GM19463 (cell line): ENCODE measurements around the gene OR11L1.

Experiments used
- ATAC-seq: cut with Tn5 transposase; IDR thresholded peaks from one replicate; pipeline ENCODE4 v1.9.1; 2021; ENCODE audit warnings: mild to moderate bottlenecking, moderate library complexity; ENCODE audit not compliant: unreplicated experiment

OR11L1 gene

DNA sequence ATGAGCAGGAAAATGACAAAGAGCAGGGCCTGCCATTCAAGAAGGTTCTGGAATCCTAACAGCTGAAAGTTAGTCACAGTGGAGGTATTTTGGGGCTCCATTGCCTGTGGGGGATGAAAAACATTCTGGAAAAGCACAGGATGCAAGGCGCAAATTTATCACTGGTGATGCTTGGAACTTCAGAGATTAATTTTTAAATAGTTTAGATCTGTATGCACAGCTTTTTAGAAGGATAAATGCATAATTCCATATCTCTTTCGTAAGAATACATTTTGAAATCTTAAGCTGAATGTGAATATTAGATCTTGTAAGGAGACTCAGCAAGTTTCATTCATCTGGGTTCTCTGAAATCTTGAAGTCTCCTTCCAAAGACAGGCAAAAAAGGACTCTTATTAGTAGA is at the start of gene OR11L1:
TSS of gene OR11L1 (minus strand) at position 101 of the 400 bp plus-strand sequence. CDS start at position 101, 0 bp downstream.
- no peak for ATAC-seq

- no peak for ATAC-seq
These were observed 43.2 kb upstream of the OR11L1 start for GRCh38 chr1:247884797-247885413.

GRCh38 chr1:247883346-247883745 is 41.6 kb upstream of the OR11L1 start:
- ATAC-seq, result no peak

DNA sequence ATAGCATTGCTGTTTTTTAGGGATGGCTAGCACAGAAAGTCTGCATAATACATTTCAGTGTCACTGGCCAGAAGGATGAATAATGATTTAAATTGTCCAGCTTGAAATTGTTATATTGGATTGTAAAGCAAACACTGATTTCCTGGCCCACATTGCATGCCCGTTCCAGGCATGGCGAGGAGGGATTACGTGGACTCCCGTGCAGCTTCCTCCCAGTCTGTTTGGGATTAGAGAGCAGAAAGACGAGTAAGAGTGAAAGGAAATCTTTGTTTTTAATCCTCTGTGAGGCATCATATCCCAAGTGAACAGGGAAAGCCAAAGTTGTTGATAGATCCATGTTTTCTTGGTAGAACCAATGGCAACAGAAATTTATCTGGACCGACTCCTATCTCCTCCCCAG is 23.7 kb upstream of the OR11L1 start:
- ATAC-seq, result no peak

- ATAC-seq, result no peak
These were observed 22.9 kb upstream of the OR11L1 start for GRCh38 chr1:247864644-247865043.

DNA sequence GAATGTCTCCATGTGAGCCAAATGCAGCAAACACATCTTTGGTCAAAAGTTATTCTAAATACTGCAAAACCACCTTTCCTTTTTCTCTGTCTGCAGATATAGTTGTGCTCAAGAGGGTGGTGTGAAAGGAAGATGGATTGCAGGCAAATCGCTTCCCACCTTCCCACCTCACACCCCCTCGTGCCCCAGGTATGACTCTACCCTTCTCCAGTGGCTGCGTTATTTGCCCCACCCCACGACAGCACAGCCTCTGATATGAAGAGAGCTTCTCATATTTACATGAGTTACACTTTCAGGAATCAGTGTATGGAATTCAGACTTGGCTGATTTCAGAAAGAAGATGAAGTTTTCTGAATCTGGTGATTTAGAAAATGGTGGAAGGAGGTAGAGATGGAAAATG is 21.1 kb upstream of the OR11L1 start:
- ATAC-seq, result no peak

DNA sequence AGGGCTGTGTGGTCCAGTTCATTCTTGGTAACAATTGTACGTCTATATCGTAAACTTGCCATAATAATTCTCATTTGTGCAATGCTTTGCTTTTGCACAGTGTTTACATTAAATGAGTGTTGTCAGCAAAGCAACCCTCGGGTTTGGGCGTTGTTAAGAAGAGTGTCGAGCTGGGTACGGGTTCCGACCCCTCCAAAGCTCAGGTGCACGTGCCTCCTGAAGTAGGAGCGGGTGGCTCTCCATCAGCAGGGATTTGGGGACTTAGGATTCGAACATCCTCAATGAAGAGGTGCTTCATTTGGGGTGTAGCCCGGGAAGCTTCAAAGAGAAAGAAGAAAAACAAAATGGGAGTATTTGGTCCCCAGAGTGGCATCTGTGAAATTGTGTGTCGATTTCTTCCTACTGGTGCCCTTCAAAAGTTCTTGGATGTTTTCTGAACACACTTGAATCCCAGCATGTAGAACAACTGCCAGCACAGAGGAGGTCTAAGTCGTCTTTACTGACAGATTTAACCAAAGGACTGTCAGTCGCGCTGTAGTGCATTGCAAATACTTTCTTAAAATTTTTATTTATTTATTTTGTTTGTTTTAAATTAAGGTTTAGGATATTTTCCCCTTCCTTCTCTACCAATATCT is 16.4 kb upstream of the OR11L1 start:
- ATAC-seq, result no peak

DNA sequence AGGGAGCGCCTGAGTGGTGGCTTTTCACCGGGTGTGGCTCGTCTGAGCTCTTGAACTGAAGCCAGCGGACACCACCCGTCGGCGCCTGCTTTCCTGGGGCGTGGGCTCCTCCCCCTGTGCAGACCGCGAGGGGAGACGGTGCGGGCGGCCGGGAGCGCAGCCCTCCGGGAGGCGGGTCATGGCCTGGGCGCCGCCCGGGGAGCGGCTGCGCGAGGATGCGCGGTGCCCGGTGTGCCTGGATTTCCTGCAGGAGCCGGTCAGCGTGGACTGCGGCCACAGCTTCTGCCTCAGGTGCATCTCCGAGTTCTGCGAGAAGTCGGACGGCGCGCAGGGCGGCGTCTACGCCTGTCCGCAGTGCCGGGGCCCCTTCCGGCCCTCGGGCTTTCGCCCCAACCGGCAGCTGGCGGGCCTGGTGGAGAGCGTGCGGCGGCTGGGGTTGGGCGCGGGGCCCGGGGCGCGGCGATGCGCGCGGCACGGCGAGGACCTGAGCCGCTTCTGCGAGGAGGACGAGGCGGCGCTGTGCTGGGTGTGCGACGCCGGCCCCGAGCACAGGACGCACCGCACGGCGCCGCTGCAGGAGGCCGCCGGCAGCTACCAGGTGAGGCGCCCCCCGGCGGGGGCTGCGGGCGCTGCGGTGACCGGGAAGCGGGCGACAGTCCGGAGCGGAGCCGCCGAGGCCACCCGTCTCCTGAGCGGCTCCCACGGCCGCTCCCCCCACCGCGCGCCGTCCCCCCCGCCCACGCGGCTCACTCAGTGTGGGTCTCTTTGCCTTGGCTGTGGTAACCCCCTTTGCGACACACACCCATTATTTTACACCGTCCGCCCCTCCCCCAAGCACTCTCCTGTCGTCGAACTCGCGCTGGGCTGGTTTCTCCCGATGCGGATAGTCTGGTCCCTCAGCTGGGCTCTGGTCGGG is 15.6 kb upstream of the OR11L1 start, which contains the start of gene TRIM58:
TSS of gene TRIM58 (plus strand) at position 119 of the 916 bp plus-strand sequence. CDS start at position 179, 60 bp downstream.
- ATAC-seq, result no peak

- ATAC-seq, result no peak
These were observed 14.2 kb upstream of the OR11L1 start for GRCh38 chr1:247855911-247856310.

DNA sequence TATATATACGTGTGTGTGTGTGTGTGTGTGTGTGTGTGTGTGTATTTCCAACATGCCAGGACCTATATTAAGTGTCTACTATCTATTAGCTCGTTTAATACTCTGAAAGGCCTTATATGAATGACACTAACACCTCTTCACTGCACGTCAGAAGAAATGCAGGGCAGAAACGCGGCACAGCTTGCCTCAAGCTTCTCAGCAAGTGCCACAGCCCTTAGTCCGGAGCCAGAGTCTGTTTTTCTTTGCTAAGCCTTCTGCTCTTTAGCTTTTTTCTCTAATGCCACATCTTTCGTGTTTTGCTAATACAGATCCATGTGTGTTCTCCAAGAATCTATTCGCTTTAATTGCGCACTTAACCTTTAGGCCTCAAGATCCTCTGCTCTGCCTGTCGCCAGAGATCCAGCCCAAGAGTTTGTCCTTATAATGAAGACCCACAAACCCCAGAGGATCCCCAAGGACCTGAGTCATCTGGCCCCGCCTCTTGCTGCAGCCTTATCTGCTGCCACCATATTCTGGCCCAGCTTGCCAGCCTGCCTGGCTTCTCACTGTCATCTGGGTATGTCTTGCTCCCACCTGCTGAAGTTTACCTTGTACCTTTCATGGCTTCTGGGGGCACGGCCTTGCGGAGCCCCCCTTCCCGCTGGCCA is 13.3 kb upstream of the OR11L1 start:
- ATAC-seq, result no peak

GRCh38 chr1:247849616-247850015 is 7.9 kb upstream of the OR11L1 start:
- no peak for ATAC-seq

DNA sequence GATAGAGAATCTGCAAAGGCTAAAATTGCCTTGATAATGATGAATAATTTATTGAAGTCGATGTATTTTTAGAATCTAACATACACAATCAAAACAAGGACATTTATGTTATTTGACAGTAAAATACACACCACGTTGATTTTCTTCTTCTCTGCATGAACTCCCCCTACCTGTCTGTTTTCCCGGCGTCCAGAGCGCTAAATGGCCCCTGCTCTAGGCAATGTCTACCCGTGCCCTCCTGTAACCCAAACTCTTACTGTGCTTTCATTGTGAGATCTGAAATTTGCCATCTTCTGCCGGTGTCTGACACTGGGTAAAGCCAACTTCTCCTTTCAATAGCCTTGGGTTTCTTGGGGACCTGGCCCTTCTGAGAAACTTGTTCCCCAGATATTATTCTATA is 6.7 kb upstream of the OR11L1 start:
- ATAC-seq, result no peak

GRCh38 chr1:247845693-247846017 is 4.0 kb upstream of the OR11L1 start:
- ATAC-seq, result no peak

DNA sequence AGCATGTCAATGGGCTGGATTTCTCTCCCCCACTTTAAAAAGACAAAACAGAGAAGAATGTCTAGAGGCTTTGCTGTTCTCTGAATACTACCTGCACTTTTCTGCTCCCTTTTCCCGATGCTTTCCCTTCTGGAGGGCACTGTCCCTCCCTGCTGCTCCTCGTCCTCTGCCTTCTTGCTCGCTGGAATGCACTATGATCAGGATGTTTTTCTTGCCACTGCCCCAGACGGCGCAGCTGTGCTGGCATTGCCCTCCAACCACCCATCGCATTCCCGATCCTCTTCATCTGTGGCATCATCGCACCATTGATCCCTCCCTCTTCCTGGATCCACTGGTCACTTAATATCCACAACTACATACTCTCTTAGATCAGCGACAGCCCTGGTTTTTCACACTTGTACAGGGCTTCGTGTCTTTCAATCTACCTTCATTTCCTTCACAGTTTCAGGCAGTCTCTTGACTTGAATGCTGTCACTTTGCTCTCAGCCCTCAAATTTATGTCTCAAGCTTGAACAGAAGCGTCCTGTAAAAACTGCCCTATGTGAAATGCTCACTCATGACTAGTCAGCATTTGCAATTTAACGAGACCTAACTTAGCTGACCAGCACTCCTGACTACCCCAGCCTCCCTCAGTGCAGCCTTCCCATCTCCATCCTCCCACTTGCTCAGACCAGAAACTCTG is 3.5 kb upstream of the OR11L1 start:
- ATAC-seq, result no peak

DNA sequence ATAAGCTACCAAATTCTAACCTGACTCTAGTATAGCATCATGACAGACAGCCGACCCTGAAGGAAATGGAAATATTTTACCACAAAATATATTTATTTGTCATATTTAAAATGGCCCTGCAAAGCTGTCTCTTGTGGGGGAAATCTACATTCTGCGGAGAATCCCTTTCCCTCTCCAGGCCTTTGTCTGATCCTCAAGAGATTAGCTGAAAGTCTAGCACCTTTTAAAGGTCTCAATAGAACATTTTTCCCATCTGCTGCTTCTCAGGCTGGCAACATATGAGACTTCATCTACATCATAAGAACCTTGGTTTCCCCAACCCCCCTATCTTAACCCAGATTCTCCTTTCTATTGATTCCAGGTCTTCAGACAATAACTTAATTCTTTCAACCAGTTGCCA is 1.7 kb upstream of the OR11L1 start:
- ATAC-seq, result no peak

DNA sequence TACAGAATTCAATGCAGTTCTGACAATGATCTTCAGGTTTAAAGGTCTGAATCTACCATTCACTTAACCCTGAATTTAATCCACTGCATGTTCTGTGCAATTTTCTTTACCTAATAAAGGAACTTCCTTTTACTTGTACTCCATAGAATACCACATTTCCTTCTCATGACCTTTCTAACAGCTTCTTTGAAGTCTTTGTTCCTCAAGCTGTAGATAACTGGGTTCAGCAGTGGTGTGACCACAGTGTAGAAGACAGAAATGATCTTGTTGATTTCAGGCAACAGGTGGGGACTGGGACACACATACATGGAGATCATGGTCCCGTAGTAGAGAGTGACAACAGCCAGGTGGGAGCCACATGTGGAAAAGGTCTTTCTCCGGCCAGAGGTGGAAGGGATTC is 878 bp downstream of the OR11L1 start:
- no peak for ATAC-seq

GRCh38 chr1:247833601-247834000 is 8.1 kb downstream of the OR11L1 start:
- ATAC-seq, result no peak

DNA sequence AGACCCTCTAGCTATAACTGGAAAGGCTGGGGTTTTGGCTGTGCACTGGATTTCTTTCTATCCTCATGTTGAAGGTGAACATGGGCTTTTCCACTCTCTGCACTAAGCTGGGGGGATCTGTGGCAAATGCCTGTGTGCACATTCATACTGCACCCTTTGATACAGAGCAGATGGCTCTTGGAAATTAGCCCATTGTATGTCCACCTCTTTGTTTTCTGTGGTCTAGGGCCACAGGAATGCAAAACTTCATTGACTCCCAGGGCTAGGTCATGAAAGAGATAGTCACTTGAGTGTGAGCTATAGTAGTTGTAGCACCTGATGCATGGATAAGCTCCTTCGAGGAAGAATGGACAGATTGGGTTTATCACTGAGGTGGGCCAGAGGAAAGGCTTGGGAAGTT is 12.0 kb downstream of the OR11L1 start:
- ATAC-seq, result no peak

DNA sequence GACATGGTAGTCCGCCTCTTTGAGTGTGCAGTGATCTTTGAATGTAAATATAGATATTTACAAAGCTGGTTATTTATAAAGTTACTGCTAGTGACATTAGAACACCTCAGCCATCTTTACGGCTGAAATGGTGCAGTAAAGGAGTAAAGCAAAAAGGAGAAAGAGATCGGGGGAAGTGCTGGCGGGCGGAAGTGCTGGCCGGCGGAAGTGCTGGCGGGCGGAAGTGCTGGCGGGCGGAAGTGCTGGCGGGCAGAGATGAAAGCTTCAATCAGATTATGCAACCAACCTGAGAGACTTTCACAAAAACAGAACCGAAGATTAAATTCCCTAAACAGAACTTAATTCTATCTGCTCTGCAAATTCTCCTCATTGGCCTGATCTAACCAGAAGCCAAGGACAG is 16.3 kb downstream of the OR11L1 start:
- no peak for ATAC-seq

DNA sequence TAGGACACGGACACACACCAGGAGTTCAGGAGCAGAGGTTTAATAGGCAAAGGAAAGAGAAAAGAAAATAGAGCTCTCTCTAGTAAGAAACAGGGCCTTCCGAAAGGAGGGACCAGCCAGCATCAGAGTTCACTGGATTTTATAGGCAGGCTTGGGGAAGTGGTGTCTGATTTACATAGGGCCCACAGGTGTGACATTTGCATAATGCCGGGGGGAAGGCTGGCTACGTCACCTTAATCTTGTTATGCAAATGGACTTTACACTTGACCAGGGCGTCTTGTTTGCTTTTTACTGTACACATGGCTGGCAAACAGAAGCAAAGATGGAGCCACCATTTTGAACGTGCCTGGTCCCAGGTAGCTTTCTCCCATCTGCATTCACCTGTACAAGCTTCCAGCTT is 17.7 kb downstream of the OR11L1 start, which contains the start of gene OR14A16:
TSS of gene OR14A16 (minus strand) at position 97 of the 400 bp plus-strand sequence. CDS start 8,390 bp downstream, outside the sequence.
- no peak for ATAC-seq

DNA sequence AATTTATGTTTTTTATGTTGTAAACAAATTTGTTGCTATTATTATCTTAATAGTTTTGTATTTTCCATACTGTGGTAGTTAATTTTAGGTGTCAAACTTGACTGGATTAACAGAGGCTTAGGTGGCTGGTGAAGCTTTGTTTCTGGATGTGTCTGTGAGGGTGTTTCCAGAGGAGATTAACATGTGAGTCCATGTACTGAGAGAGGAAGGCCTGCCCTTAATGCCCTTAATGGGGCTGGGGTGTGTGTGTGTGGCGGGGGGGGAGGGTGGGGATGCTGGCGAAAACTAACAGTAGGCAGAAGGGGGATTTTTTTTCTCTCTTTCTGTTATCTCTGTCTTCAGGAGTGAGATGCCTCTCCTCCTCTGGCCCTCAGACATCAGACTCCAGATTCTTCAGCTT is 19.6 kb downstream of the OR11L1 start:
- ATAC-seq, result no peak
